Measurements from ENCODE around the gene MAPKAPK5.

The MAPKAPK5 gene

DNA sequence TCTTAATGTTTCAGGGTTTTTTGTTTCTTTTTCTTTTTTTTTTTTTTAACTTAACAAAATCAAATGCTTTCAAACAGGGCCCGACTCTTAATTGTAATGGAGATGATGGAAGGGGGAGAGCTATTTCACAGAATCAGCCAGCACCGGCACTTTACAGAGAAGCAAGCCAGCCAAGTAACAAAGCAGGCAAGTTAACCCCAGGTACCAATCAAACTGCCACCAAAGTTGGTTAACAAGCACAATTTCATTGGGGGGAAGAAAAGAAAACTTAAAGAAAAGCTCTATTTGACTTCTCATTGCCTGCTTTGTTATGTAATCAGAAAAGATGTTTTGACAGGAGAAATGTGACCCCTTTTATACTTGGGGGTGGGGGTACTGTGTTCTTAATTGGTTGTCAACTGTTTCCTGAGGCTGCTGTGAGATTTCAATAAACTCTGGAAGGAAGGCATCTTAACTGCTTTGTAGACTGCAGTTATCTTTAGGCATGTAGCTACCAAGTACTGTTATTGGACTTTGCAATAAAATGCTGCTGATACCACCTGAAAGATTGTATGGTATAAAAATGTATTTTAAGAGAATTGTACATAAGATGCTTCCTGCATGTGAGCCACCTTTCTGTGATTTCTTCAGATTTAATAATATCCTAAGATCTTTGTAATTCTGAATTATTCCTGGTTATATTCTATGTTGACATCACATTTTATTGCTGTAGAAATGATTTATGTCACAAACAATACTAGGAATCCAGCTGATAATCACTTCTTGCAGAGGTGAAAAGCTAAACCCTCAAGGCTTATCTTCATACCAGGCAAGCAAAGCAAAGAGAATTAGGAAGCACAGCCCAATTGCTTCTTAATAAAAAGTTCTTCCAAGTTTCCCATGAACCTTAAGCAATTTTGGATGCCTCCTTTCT, 26.9 kb downstream of the MAPKAPK5 start:
- TF ChIP-seq FOXP2 (optimal IDR thresholded peaks at IDR 0.05; ENCODE audit: borderline replicate concordance, extremely low read depth, extremely low read length, insufficient read depth) = no peak
- TF ChIP-seq TAF1 (IDR thresholded peaks at IDR 0.05; ENCODE audit: borderline replicate concordance, insufficient read depth, low read length) = no peak
- no peak for TF ChIP-seq POLR2AphosphoS5 (IDR thresholded peaks at IDR 0.05; ENCODE audit: low read depth, low read length)
- TF ChIP-seq, protein P1, sequence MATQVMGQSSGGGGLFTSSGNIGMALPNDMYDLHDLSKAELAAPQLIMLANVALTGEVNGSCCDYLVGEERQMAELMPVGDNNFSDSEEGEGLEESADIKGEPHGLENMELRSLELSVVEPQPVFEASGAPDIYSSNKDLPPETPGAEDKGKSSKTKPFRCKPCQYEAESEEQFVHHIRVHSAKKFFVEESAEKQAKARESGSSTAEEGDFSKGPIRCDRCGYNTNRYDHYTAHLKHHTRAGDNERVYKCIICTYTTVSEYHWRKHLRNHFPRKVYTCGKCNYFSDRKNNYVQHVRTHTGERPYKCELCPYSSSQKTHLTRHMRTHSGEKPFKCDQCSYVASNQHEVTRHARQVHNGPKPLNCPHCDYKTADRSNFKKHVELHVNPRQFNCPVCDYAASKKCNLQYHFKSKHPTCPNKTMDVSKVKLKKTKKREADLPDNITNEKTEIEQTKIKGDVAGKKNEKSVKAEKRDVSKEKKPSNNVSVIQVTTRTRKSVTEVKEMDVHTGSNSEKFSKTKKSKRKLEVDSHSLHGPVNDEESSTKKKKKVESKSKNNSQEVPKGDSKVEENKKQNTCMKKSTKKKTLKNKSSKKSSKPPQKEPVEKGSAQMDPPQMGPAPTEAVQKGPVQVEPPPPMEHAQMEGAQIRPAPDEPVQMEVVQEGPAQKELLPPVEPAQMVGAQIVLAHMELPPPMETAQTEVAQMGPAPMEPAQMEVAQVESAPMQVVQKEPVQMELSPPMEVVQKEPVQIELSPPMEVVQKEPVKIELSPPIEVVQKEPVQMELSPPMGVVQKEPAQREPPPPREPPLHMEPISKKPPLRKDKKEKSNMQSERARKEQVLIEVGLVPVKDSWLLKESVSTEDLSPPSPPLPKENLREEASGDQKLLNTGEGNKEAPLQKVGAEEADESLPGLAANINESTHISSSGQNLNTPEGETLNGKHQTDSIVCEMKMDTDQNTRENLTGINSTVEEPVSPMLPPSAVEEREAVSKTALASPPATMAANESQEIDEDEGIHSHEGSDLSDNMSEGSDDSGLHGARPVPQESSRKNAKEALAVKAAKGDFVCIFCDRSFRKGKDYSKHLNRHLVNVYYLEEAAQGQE (IDR thresholded peaks at IDR 0.05; ENCODE audit: insufficient read depth in 1 of 2, low read depth in 2 of 2, low read length in 2 of 2) = no peak
- TF ChIP-seq SIN3A (IDR thresholded peaks at IDR 0.05; ENCODE audit: borderline replicate concordance, insufficient read depth, low read length) = no peak

DNA sequence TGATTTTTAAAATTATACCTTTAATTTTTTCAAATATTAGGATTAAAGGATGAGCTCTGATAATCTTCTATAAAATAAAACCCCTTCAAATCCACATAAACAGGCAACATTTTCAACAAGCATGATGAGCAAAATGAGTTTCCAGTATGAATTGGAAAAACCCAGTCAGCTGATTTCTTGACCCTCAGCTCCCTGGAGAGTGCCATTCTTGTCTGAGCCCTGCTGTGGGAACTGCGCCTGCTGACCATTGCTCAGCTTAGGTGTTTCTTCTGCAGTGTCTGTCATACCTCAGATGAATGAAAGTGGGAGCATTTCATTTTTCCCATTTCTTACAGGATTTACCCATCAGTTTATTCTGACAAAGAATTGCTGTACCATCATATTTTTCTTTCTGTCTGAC, 27.6 kb downstream of the MAPKAPK5 start:
- TF ChIP-seq FOXP2 (optimal IDR thresholded peaks at IDR 0.05; ENCODE audit: borderline replicate concordance, extremely low read depth, extremely low read length, insufficient read depth) (no peak), TAF1 (IDR thresholded peaks at IDR 0.05; ENCODE audit: borderline replicate concordance, insufficient read depth, low read length) (no peak), POLR2AphosphoS5 (IDR thresholded peaks at IDR 0.05; ENCODE audit: low read depth, low read length) (no peak), SIN3A (IDR thresholded peaks at IDR 0.05; ENCODE audit: borderline replicate concordance, insufficient read depth, low read length) (no peak)
- TF ChIP-seq, protein P1 (IDR thresholded peaks at IDR 0.05; ENCODE audit: insufficient read depth in 1 of 2, low read depth in 2 of 2, low read length in 2 of 2) = no peak

DNA sequence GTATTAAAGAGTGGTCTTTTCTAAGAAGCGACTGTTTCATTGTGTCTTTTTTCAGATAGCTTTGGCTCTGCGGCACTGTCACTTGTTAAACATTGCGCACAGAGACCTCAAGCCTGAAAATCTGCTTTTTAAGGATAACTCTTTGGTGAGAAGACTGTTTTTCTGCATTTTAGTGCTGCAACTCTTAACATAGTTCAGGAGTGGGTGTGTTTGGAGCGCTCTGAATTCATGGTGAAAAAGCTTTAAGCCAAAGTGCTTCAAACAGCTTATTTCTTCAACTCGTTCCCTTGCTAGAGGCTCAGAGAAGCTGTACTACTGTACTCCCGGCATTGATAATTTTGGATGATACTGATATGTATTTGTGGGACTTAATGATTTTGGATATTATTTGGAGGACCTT, 28.2 kb downstream of the MAPKAPK5 start:
- TF ChIP-seq, protein P1 (IDR thresholded peaks at IDR 0.05; ENCODE audit: insufficient read depth in 1 of 2, low read depth in 2 of 2, low read length in 2 of 2) = no peak
- TF ChIP-seq TAF1 (IDR thresholded peaks at IDR 0.05; ENCODE audit: borderline replicate concordance, insufficient read depth, low read length) (no peak), FOXP2 (optimal IDR thresholded peaks at IDR 0.05; ENCODE audit: borderline replicate concordance, extremely low read depth, extremely low read length, insufficient read depth) (no peak), POLR2AphosphoS5 (IDR thresholded peaks at IDR 0.05; ENCODE audit: low read depth, low read length) (no peak), SIN3A (IDR thresholded peaks at IDR 0.05; ENCODE audit: borderline replicate concordance, insufficient read depth, low read length) (no peak)

DNA sequence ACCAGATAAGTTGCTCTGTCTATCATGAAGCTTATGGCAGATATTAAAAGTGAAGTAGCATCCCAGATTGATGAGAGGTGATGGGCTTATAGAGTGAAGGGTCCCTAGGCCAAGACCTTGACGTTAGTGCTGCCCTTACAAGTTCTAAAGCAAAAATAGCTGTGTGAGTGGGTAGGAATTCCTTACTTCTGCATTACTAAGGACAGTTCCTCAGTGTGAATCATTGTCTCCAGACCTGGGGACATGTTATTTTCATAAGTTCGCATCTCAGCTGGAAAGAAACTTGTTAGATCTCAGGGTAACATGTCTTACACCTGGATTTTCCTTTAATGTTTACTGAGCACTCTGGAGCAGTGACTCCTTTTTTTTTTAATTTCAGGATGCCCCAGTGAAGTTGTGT, 28.7 kb downstream of the MAPKAPK5 start:
- no peak for TF ChIP-seq TAF1 (IDR thresholded peaks at IDR 0.05; ENCODE audit: borderline replicate concordance, insufficient read depth, low read length)
- TF ChIP-seq, protein P1 (IDR thresholded peaks at IDR 0.05; ENCODE audit: insufficient read depth in 1 of 2, low read depth in 2 of 2, low read length in 2 of 2) = no peak
- TF ChIP-seq FOXP2 (optimal IDR thresholded peaks at IDR 0.05; ENCODE audit: borderline replicate concordance, extremely low read depth, extremely low read length, insufficient read depth) = no peak
- no peak for TF ChIP-seq SIN3A (IDR thresholded peaks at IDR 0.05; ENCODE audit: borderline replicate concordance, insufficient read depth, low read length)
- no peak for TF ChIP-seq POLR2AphosphoS5 (IDR thresholded peaks at IDR 0.05; ENCODE audit: low read depth, low read length)
